HG03378 (cell line): ENCODE data around the gene LPGAT1.
"Not testable (repeated sequence)": the region's sequence is repeated elsewhere in the genome, so short reads cannot be mapped to it uniquely, and the experiment has no call there.

Experiments
- ATAC-seq: cut with Tn5 transposase; IDR thresholded peaks from one replicate; pipeline ENCODE4 v1.9.1; 2021; ENCODE audit warnings: mild to moderate bottlenecking, moderate library complexity; ENCODE audit not compliant: unreplicated experiment

The LPGAT1 gene

GRCh38 chr1:211705467-211706091, 125.0 kb downstream of the LPGAT1 start:
- ATAC-seq = no peak

- no peak for ATAC-seq
Observed at GRCh38 chr1:211704543-211704942, 126.0 kb downstream of the LPGAT1 start.

- ATAC-seq = no peak
Observed at GRCh38 chr1:211703812-211704537, 126.6 kb downstream of the LPGAT1 start.

- ATAC-seq = no peak
Observed at GRCh38 chr1:211701733-211702132, 128.8 kb downstream of the LPGAT1 start.

- no peak for ATAC-seq
Observed at GRCh38 chr1:211699059-211699458, 131.5 kb downstream of the LPGAT1 start.

- peak; percentile 35 for ATAC-seq
Observed at GRCh38 chr1:211698161-211699026, 132.2 kb downstream of the LPGAT1 start.

GRCh38 chr1:211697356-211697755, 133.2 kb downstream of the LPGAT1 start:
- peak; percentile 77 for ATAC-seq

- peak; percentile 59 for ATAC-seq
Observed at GRCh38 chr1:211695135-211695816, 135.3 kb downstream of the LPGAT1 start.

GRCh38 chr1:211693911-211694310, 136.7 kb downstream of the LPGAT1 start:
- ATAC-seq = not testable (repeated sequence)
